ENCODE measurements around the gene TMEM156. TPM values are rescaled to one million over a fixed set of nuclear protein-coding genes. Genes with fewer than 3 reads are reported as not detected.

The TMEM156 gene
- polyA plus RNA-seq, 3 donors: 0.31 to 1.1 (median 0.43) TPM

DNA sequence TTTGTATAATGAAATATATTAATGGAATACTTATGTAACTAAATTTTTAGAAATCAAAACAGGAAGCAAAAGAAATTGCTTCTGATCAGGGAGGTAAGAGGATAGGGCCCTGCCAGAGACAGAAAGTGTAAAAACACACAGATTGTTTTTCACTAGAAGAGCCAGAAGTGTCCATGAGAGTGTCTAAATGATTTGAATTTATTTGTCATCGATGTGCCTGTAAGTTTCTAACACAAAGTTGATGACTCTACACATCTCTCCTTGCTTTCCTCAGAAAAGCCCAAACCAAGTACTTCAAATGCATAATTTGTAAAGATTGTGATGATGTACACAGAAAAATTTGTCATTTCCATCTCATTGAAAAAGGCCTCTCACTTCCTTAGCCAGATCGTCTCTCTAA lies 80.6 kb downstream of the TMEM156 start:
- DNase-seq: no peak
- no peaks in the 10 kb centered on the region for H3K27me3 ChIP-seq (ENCODE audit: control insufficient read depth in 2 of 2, insufficient read depth in 2 of 2, low read length in 2 of 2)
- H4K20me1 ChIP-seq (ENCODE audit: insufficient read depth, low read length): no peaks in the 10 kb centered on the region
- H3K4me3 ChIP-seq (replicated peaks in 1 of 3; ENCODE audit: low read depth in 2 of 3, low read length in 3 of 3): no peak overlapping the region
- Mint-ChIP-seq H3K4me3 (no peak overlapping the region), H3K27me3 (ENCODE audit: low read depth in 3 of 3) (peaks cover 0 to 3% (median 0%) of the 10 kb centered on the region in 3 donors), H3K36me3 (no peaks in the 10 kb centered on the region), H3K4me1 (no peaks in the 10 kb centered on the region), H3K9me3 (peaks cover 3 to 8% (median 6%) of the 10 kb centered on the region in 7 donors), H3K27ac (no peak overlapping the region)
- intact Hi-C loops (cut with micrococcal nuclease): no loop called here
- no peak overlapping the region for H3K9ac ChIP-seq (ENCODE audit: insufficient read depth, low read length, poor library complexity, severe bottlenecking)
- H2AFZ ChIP-seq (ENCODE audit: insufficient read depth, low read depth, low read length, poor library complexity, severe bottlenecking): no peak overlapping the region
- no peaks in the 10 kb centered on the region for H3K9me3 ChIP-seq (replicated peaks in 1 of 2; ENCODE audit: control insufficient read depth in 1 of 2, insufficient read depth in 1 of 2, low read length in 2 of 2)
- no peaks in the 10 kb centered on the region for H3K4me1 ChIP-seq (ENCODE audit: control insufficient read depth in 1 of 2, insufficient read depth in 2 of 2, low read length in 2 of 2)
- H3K4me2 ChIP-seq (replicated peaks; ENCODE audit: extremely low read depth, low read length, poor library complexity, severe bottlenecking): no peak overlapping the region
- TF ChIP-seq, protein P1, sequence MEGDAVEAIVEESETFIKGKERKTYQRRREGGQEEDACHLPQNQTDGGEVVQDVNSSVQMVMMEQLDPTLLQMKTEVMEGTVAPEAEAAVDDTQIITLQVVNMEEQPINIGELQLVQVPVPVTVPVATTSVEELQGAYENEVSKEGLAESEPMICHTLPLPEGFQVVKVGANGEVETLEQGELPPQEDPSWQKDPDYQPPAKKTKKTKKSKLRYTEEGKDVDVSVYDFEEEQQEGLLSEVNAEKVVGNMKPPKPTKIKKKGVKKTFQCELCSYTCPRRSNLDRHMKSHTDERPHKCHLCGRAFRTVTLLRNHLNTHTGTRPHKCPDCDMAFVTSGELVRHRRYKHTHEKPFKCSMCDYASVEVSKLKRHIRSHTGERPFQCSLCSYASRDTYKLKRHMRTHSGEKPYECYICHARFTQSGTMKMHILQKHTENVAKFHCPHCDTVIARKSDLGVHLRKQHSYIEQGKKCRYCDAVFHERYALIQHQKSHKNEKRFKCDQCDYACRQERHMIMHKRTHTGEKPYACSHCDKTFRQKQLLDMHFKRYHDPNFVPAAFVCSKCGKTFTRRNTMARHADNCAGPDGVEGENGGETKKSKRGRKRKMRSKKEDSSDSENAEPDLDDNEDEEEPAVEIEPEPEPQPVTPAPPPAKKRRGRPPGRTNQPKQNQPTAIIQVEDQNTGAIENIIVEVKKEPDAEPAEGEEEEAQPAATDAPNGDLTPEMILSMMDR (IDR thresholded peaks at IDR 0.05): no peak
- no CpG with 5 or more reads among the region's 2 CpGs for WGBS (ENCODE audit: insufficient coverage)
- no peaks in the 10 kb centered on the region for H3K79me2 ChIP-seq (ENCODE audit: insufficient read depth, low read length)
- H3K36me3 ChIP-seq (replicated peaks in 1 of 2; ENCODE audit: control insufficient read depth in 1 of 2, insufficient read depth in 2 of 2, low read length in 2 of 2): no peaks in the 10 kb centered on the region
- H3K27ac ChIP-seq (ENCODE audit: low read depth in 1 of 2, low read length in 2 of 2): no peak overlapping the region

DNA sequence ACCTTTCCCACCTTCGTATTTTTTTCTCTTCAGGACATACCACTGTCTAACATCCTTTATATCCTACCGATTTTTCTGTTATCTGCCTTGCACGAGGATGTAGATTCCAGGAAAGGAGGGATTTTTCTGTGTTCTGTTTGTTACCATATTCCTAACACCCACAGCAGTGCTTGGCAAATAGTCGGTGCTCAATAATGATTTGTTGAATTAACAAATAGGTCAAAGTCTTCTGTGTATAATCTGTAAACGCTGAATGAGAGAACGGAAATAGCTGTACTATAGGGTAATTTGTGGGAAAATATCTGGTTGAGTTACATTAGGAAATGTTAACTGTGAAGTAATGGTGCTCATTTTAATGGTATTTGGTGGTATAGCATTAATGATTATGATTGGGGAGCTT lies 81.5 kb downstream of the TMEM156 start:
- TF ChIP-seq, protein P1 (IDR thresholded peaks at IDR 0.05): no peak
- 95% methylated on average over 2 of the region's 6 CpGs for WGBS (ENCODE audit: insufficient coverage)

More for the DNA sequence above, 81.5 kb downstream of the TMEM156 start:
- Mint-ChIP-seq H3K9me3 (peaks cover 0 to 2% (median 0%) of the 10 kb centered on the region in 7 donors), H3K36me3 (peaks cover 0 to 1% of the 10 kb centered on the region in 2 donors), H3K27ac (no peak overlapping the region), H3K4me3 (no peak overlapping the region), H3K27me3 (ENCODE audit: low read depth in 3 of 3) (peaks cover 0 to 2% (median 0%) of the 10 kb centered on the region in 3 donors), H3K4me1 (no peaks in the 10 kb centered on the region)
- no peak for DNase-seq
- Histone ChIP-seq H3K4me2 (replicated peaks; ENCODE audit: extremely low read depth, low read length, poor library complexity, severe bottlenecking) (no peak overlapping the region), H4K20me1 (ENCODE audit: insufficient read depth, low read length) (no peaks in the 10 kb centered on the region), H3K27me3 (ENCODE audit: control insufficient read depth in 2 of 2, insufficient read depth in 2 of 2, low read length in 2 of 2) (no peaks in the 10 kb centered on the region), H3K9ac (ENCODE audit: insufficient read depth, low read length, poor library complexity, severe bottlenecking) (no peak overlapping the region), H3K4me3 (replicated peaks in 1 of 3; ENCODE audit: low read depth in 2 of 3, low read length in 3 of 3) (no peak overlapping the region), H3K9me3 (replicated peaks in 1 of 2; ENCODE audit: control insufficient read depth in 1 of 2, insufficient read depth in 1 of 2, low read length in 2 of 2) (no peaks in the 10 kb centered on the region), H3K27ac (ENCODE audit: low read depth in 1 of 2, low read length in 2 of 2) (no peak overlapping the region), H3K79me2 (ENCODE audit: insufficient read depth, low read length) (no peaks in the 10 kb centered on the region), H3K36me3 (replicated peaks in 1 of 2; ENCODE audit: control insufficient read depth in 1 of 2, insufficient read depth in 2 of 2, low read length in 2 of 2) (no peaks in the 10 kb centered on the region), H2AFZ (ENCODE audit: insufficient read depth, low read depth, low read length, poor library complexity, severe bottlenecking) (no peak overlapping the region), H3K4me1 (ENCODE audit: control insufficient read depth in 1 of 2, insufficient read depth in 2 of 2, low read length in 2 of 2) (no peaks in the 10 kb centered on the region)
- intact Hi-C loops (cut with micrococcal nuclease): no loop called here

Data from CD14-positive monocyte (primary cell).